ENCODE measurements around the gene B4GALT6.

The B4GALT6 gene

DNA sequence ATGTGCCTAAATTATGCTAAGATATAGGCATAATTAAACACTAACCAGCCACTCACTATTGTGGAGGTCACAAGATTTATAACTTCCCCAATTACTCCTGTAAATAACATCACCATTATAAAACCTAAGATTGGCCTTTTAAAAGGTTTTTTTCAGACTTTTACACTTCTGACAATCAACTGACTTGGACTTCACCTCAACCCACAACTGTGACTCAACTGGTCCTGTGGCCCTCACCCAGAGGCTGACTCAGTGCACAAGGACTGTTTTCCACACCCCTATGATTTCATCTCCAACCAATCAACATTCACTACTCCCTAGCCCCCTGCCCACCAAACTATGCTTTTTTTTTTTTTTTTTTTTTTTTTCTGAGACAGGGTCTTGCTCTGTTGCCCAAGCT, 81.1 kb downstream of the B4GALT6 start:
- no peaks in the 10 kb centered on the region for H4K20me1 ChIP-seq (ENCODE audit: insufficient read depth)
- no peak overlapping the region for H3K4me3 ChIP-seq (IDR thresholded peaks at IDR 0.05; ENCODE audit: insufficient read depth, low read depth, low read length)
- no peak overlapping the region for H3K4me2 ChIP-seq
- no peak overlapping the region for H3K27ac ChIP-seq
- H3K27me3 ChIP-seq (ENCODE audit: insufficient read depth, low read depth): no peaks in the 10 kb centered on the region
- TF ChIP-seq, protein P1, sequence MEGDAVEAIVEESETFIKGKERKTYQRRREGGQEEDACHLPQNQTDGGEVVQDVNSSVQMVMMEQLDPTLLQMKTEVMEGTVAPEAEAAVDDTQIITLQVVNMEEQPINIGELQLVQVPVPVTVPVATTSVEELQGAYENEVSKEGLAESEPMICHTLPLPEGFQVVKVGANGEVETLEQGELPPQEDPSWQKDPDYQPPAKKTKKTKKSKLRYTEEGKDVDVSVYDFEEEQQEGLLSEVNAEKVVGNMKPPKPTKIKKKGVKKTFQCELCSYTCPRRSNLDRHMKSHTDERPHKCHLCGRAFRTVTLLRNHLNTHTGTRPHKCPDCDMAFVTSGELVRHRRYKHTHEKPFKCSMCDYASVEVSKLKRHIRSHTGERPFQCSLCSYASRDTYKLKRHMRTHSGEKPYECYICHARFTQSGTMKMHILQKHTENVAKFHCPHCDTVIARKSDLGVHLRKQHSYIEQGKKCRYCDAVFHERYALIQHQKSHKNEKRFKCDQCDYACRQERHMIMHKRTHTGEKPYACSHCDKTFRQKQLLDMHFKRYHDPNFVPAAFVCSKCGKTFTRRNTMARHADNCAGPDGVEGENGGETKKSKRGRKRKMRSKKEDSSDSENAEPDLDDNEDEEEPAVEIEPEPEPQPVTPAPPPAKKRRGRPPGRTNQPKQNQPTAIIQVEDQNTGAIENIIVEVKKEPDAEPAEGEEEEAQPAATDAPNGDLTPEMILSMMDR (conservative IDR thresholded peaks at IDR 0.05; ENCODE audit: low read depth, low read length): no peak
- H3K79me2 ChIP-seq (ENCODE audit: insufficient read depth, low read depth): no peaks in the 10 kb centered on the region
- H3K9ac ChIP-seq: no peak overlapping the region
- no peaks in the 10 kb centered on the region for H3K4me1 ChIP-seq (ENCODE audit: low read depth, poor library complexity, severe bottlenecking)
- H3K36me3 ChIP-seq (ENCODE audit: insufficient read depth): no peaks in the 10 kb centered on the region
- no peak overlapping the region for H2AFZ ChIP-seq (ENCODE audit: low read depth)

DNA sequence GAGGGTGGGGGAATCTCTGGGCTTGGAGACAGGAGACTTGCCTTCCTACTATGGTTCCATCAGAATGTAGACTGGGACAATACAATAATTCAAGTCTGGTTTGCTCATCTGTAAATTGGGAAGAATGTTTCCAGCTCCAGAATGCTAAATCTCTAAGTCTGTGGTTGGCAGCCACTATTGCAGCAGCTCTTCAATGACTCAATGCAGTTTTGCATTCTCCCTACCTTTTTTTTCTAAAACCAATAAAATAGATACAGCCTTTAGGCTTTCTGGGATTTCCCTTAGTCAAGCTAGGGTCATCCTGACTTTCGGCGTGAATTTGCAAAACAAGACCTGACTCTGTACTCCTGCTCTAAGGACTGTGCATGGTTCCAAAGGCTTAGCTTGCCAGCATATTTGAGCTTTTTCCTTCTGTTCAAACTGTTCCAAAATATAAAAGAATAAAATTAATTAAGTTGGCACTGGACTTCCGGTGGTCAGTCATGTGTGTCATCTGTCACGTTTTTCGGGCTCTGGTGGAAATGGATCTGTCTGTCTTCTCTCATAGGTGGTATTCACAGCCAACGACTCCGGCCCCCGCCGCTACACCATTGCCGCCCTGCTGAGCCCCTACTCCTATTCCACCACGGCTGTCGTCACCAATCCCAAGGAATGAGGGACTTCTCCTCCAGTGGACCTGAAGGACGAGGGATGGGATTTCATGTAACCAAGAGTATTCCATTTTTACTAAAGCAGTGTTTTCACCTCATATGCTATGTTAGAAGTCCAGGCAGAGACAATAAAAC, 86.2 kb downstream of the B4GALT6 start:
- no peak overlapping the region for H3K4me3 ChIP-seq (IDR thresholded peaks at IDR 0.05; ENCODE audit: insufficient read depth, low read depth, low read length)
- no peaks in the 10 kb centered on the region for H4K20me1 ChIP-seq (ENCODE audit: insufficient read depth)
- no peak overlapping the region for H2AFZ ChIP-seq (ENCODE audit: low read depth)
- no peak overlapping the region for H3K27ac ChIP-seq
- H3K27me3 ChIP-seq (ENCODE audit: insufficient read depth, low read depth): no peaks in the 10 kb centered on the region
- no peaks in the 10 kb centered on the region for H3K36me3 ChIP-seq (ENCODE audit: insufficient read depth)
- H3K4me2 ChIP-seq: no peak overlapping the region
- no peaks in the 10 kb centered on the region for H3K79me2 ChIP-seq (ENCODE audit: insufficient read depth, low read depth)
- H3K4me1 ChIP-seq (ENCODE audit: low read depth, poor library complexity, severe bottlenecking): no peaks in the 10 kb centered on the region
- H3K9ac ChIP-seq: no peak overlapping the region
- TF ChIP-seq, protein P1 (conservative IDR thresholded peaks at IDR 0.05; ENCODE audit: low read depth, low read length): no peak

DNA sequence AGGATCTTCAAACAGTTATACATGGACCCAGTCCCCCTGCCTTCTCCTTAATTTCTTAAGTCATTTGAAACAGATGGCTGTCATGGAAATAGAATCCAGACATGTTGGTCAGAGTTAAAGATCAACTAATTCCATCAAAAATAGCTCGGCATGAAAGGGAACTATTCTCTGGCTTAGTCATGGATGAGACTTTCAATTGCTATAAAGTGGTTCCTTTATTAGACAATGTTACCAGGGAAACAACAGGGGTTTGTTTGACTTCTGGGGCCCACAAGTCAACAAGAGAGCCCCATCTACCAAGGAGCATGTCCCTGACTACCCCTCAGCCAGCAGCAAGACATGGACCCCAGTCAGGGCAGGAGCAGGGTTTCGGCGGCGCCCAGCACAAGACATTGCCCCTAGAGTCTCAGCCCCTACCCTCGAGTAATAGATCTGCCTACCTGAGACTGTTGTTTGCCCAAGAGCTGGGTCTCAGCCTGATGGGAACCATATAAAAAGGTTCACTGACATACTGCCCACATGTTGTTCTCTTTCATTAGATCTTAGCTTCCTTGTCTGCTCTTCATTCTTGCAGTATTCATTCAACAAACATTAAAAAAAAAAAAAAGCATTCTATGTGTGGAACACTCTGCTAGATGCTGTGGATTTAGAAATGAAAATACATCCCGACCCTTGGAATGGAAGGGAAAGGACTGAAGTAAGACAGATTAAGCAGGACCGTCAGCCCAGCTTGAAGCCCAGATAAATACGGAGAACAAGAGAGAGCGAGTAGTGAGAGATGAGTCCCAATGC, 88.1 kb downstream of the B4GALT6 start:
- Histone ChIP-seq H4K20me1 (ENCODE audit: insufficient read depth) (no peaks in the 10 kb centered on the region), H3K36me3 (ENCODE audit: insufficient read depth) (no peaks in the 10 kb centered on the region), H3K4me3 (IDR thresholded peaks at IDR 0.05; ENCODE audit: insufficient read depth, low read depth, low read length) (no peak overlapping the region), H3K27me3 (ENCODE audit: insufficient read depth, low read depth) (no peaks in the 10 kb centered on the region), H3K4me1 (ENCODE audit: low read depth, poor library complexity, severe bottlenecking) (no peaks in the 10 kb centered on the region), H2AFZ (ENCODE audit: low read depth) (no peak overlapping the region), H3K4me2 (no peak overlapping the region), H3K27ac (no peak overlapping the region), H3K9ac (no peak overlapping the region), H3K79me2 (ENCODE audit: insufficient read depth, low read depth) (no peaks in the 10 kb centered on the region)
- TF ChIP-seq, protein P1 (conservative IDR thresholded peaks at IDR 0.05; ENCODE audit: low read depth, low read length): no peak

DNA sequence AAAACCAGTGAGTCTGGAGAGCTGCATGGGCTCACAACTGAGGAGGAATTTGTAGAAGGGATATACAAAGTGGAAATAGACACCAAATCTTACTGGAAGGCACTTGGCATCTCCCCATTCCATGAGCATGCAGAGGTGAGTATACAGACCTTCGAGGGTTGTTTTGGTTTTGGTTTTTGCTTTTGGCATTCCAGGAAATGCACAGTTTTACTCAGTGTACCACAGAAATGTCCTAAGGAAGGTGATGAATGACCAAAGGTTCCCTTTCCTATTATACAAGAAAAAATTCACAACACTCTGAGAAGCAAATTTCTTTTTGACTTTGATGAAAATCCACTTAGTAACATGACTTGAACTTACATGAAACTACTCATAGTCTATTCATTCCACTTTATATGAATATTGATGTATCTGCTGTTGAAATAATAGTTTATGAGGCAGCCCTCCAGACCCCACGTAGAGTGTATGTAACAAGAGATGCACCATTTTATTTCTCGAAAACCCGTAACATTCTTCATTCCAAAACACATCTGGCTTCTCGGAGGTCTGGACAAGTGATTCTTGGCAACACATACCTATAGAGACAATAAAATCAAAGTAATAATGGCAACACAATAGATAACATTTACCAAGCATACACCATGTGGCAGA, 89.1 kb downstream of the B4GALT6 start:
- Histone ChIP-seq H3K79me2 (ENCODE audit: insufficient read depth, low read depth) (no peaks in the 10 kb centered on the region), H3K9ac (no peak overlapping the region), H3K4me2 (no peak overlapping the region), H3K27me3 (ENCODE audit: insufficient read depth, low read depth) (no peaks in the 10 kb centered on the region), H4K20me1 (ENCODE audit: insufficient read depth) (no peaks in the 10 kb centered on the region), H3K4me1 (ENCODE audit: low read depth, poor library complexity, severe bottlenecking) (no peaks in the 10 kb centered on the region), H3K27ac (no peak overlapping the region), H3K36me3 (ENCODE audit: insufficient read depth) (no peaks in the 10 kb centered on the region), H2AFZ (ENCODE audit: low read depth) (no peak overlapping the region), H3K4me3 (IDR thresholded peaks at IDR 0.05; ENCODE audit: insufficient read depth, low read depth, low read length) (no peak overlapping the region)
- TF ChIP-seq, protein P1 (conservative IDR thresholded peaks at IDR 0.05; ENCODE audit: low read depth, low read length): no peak

All from KMS-11 (cell line).